GM21528 (cell line): ENCODE data around the gene PCBP4.

Experiments used
- ATAC-seq: cut with Tn5 transposase; IDR thresholded peaks from one replicate; pipeline ENCODE4 v1.9.1; 2021; ENCODE audit warnings: mild to moderate bottlenecking, moderate library complexity; ENCODE audit not compliant: unreplicated experiment, low FRiP score

The PCBP4 gene

DNA sequence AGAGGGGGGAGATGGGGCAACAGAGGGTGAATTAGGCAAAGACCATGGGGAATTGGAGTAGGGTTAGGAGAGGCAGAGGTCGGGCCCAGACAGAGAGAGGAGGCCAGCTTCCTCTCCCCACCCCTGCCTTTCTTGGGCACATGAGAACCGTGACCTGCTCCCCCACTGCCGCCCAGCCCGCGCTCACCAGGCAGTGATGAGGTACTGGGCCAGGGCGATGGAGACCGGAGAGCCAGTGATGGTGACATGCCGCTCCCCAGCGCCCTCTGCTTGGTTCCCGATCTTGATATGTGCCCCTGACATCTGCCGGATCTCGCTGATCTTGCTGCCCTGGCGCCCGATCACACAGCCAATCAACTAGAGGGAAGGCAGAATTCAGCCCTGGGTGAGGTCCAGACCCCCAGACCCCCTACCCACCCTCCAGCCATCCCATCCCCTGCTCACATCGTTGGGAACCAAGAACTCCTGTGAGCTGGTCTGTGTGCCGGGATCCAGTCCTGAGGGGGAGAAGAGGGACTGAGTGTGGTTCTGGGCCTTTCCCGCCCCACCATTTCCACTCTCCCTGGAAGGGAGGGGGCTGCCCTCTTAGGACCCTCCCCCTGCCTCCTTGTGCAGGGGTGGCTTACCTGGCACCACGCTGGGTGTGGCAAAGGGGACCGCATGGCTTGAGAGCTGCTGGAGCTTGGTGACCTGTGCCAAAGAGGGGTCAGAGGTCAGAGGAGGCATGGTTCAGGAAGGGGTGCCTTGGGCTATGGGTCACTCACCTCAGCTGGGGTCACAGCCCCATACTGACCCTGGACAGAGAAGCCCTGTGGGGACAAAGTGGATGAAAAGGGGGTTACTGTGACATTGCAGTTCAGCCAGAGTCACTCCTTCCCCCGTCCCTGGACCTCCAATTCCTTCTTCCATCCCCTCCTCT, 8.4 kb downstream of the PCBP4 start:
- no peak for ATAC-seq

DNA sequence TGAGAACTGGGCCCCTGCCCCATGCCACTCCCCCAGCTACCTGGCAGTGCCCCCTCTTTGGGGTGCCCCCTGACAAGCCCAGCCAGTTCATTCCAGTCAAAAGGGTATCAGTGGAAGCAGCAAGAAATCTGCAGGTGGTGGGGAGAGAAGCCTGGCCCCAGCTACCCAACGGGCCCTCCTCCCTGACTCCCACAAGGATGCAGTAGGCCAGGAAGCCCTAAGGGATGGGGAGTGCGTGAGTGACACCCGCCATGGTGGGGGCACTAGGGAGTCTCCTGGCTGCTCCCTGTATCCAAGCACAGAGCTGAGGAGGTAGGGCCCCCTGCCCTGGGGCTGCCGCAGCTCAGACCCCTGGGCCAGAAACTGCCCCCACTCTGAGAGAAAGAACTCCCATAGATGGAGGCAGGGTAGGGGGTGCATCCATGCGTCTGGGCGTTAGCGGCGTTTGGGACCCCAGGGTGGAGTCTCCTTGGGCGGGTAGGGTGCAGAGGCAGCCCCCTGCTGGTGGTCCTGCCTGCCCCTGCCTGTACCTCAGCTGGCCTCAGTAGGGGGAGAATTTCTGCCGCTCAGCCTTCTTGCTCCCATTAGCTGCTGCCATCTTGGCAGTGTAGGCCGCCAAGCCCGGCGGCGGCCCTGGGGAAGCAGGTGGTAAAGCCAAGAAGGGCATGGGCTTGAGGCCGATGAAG, 9.6 kb downstream of the PCBP4 start:
- ATAC-seq, result no peak

DNA sequence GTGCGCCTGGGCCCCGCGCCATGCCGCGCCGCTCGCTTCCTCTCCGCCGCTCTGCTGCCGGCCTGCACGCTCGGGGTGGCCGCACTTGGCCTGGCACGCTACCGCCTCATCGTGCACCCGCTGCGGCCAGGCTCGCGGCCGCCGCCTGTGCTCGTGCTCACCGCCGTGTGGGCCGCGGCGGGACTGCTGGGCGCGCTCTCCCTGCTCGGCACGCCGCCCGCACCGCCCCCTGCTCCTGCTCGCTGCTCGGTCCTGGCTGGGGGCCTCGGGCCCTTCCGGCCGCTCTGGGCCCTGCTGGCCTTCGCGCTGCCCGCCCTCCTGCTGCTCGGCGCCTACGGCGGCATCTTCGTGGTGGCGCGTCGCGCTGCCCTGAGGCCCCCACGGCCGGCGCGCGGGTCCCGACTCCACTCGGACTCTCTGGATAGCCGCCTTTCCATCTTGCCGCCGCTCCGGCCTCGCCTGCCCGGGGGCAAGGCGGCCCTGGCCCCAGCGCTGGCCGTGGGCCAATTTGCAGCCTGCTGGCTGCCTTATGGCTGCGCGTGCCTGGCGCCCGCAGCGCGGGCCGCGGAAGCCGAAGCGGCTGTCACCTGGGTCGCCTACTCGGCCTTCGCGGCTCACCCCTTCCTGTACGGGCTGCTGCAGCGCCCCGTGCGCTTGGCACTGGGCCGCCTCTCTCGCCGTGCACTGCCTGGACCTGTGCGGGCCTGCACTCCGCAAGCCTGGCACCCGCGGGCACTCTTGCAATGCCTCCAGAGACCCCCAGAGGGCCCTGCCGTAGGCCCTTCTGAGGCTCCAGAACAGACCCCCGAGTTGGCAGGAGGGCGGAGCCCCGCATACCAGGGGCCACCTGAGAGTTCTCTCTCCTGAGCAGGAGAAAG, 11.1 kb downstream of the PCBP4 start:
- ATAC-seq, result no peak

DNA sequence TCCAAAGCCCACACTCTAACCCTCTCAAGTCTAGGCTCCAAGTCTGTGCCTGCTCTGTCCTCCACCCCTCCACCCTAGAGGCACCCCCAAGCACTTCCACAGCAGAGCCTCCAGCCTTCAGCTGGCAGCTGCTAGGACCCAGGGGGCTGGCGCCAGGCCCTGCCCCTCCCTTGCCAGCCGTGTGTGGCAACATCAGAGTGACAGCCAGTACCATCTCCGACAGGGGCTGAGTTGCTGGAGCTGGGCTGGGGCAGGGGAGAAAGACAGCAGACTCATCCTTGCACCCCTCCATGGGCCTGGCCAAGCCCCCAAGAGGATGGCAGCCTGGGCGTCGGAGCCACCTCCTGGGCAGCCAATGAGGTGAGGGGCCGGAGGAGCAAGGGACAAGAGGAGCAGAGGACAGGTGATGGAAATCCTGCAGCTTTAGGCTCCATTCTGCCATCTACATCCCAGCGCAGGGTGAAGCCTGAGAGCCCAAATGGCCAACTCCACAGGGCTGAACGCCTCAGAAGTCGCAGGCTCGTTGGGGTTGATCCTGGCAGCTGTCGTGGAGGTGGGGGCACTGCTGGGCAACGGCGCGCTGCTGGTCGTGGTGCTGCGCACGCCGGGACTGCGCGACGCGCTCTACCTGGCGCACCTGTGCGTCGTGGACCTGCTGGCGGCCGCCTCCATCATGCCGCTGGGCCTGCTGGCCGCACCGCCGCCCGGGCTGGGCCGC, 11.9 kb downstream of the PCBP4 start, which contains the start of gene GPR62:
TSS of gene GPR62 (plus strand) at position 207 of the 718 bp plus-strand sequence. CDS start at position 479, 272 bp downstream.
- no peak for ATAC-seq

DNA sequence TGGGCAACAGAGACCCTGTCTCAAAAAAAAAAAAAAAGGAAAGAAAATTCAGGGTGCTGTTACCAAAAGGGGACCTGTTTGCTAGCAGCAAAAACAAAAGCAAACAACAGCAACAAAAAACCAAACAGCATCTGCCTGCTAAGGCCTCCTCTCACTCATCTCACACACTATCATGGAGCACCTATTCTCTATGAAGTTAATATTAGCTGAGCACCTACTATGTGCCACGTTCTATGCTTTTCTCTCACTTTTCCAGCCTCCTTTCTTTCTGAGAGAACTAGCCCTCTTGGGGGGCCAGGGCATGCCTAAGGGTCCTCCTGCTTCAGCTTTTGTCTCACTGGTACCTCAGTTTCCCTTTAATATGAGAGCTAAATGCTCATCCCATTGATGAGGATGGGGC, 12.5 kb downstream of the PCBP4 start:
- no peak for ATAC-seq

DNA sequence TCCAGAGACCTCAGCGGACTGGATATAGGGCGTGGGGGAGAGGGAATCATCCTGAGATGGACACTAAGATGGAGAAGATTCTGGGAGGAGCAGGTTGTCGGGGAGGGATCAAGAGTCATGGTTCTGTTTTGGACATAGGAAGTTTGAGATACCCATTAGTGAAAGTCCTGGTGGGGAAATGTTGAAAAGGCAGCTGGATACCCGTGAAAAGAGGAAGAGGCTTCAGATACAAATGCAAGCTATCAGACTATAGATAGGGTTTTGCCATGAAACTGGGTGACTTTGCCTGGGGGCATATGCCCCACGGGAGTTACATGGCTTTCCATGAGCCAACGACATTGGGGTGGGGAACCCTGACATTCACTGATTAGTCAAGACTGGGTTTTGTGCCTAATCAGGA, 13.1 kb downstream of the PCBP4 start:
- no peak for ATAC-seq

DNA sequence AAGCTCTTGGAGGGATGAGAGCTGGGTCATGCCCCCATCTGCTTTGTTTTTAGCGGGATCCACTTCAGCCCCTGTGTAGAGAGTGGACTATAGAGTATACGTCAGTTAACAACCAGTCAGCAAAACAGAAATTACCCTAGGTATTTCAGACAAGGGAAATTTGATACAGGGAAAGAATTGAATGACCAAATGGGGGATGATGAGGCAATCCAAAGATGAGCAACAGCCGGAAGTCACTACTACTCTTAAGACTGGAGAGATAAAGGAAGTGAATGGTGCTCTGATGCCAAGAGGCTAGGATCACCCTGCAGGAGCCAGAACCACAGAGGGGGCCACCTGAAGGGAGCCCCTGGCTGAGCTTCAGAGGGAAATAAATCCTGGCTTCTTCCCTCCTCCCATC, 13.8 kb downstream of the PCBP4 start:
- no peak for ATAC-seq

DNA sequence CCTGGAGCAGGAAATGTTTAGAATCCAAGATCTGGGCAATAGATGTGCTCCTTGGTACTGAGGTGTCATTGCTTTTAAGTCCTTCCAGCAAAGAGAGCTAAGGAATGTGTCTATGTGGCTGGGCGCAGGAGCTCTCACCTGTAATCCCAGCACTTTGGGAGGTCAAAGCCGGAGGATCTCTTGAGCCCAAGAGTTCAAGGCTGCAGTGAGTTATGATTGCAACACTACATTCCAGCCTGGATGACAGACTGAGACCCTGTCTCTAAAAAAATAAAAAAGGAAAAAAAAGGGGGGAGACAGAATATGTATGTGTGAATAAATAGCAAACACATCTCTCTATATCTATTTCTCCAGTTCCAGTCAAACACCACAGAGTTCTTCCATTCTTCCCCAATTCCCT, 16.4 kb downstream of the PCBP4 start:
- no peak for ATAC-seq

DNA sequence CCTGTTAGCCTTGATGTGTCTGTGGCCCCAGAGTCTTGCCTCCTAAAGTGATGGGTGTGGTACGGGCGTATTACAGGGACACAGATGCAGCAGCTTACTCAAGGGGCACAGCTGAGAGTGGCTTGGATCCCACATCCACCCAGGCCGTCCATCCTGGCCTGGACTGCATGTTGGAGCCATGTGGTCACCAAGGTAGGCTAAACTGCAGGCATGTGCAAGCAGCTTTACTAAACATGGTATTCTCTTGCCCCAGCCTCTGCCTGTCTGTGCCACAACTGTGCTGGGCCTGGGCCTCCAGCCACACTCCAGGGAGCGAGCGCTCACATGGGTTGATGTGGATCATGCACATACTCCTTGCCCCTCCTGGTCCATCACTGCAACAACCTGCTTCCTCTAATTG, 18.1 kb downstream of the PCBP4 start:
- ATAC-seq, result no peak

DNA sequence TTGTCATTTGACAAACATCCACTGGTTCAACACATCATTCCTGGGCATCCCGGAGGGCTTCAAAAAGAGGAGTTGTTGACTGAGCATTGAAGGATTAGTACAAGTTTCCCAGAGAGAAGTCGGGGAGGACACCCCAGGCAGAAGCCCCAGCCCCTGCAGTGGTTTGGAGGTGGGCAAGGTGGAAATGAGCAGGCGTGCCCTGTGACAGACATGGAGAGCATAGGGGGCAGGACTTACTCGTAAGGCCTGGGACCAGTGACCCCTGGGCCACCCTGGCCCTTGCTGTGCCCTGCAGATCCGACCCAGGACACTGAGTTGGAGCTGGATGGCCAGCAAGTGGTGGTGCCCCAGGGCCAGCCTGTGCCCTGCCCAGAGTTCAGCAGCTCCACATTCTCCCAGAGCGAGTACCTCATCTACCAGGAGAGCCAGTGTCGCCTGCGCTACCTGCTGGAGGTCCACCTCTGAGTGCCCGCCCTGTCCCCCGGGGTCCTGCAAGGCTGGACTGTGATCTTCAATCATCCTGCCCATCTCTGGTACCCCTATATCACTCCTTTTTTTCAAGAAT, 19.2 kb downstream of the PCBP4 start:
- no peak for ATAC-seq

DNA sequence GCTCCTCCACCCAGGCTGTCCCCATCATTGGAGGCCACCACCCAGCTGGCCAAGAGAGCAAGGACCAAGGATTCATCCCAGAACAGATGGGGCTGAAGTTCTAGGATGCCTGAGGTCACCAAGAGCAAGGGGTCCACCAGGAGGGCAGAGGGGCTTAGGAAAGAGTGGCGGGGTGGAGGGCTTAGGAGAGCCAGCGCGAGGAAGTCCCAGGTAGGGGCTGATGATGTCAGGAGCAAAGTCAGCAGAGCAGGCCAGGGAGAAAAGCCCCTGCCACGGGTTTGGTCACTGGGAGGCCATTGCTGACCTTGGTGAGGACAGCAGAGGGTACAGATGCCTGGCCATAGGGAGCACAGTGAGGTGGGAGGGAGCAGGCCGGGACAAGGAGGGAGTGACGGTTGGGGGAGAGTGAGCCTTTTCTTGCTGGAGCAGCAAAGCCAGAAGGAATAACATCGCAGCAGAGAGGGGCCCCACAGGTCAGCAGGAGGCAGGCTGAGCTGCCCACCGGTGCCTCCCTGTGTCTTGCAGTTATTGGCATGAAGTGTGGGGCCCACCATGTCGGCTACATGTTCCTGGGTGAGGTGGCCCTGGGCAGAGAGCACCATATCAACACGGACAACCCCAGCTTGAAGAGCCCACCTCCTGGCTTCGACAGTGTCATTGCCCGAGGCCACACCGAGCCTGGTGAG, 19.9 kb downstream of the PCBP4 start:
- ATAC-seq, result no peak

DNA sequence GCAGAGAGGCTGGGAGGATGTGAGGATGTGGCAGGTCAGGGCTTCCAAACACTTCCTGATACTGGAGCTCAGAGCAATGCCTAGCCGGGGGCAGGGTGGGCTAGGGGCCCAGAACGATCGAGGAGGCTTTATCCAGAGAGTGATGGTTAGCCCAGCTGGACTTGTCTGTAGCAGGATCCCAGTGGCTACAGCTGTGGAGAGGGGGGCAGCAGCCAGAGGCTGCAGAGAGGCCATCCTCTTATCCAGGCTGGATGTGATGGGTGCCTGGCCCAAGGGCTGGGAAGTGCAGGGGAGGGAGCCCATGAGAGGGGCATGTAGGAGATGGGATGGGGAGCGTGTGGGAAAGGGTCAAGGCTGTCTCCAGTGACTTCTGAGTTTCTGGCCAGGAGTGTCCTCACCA, 20.5 kb downstream of the PCBP4 start:
- ATAC-seq, result no peak

DNA sequence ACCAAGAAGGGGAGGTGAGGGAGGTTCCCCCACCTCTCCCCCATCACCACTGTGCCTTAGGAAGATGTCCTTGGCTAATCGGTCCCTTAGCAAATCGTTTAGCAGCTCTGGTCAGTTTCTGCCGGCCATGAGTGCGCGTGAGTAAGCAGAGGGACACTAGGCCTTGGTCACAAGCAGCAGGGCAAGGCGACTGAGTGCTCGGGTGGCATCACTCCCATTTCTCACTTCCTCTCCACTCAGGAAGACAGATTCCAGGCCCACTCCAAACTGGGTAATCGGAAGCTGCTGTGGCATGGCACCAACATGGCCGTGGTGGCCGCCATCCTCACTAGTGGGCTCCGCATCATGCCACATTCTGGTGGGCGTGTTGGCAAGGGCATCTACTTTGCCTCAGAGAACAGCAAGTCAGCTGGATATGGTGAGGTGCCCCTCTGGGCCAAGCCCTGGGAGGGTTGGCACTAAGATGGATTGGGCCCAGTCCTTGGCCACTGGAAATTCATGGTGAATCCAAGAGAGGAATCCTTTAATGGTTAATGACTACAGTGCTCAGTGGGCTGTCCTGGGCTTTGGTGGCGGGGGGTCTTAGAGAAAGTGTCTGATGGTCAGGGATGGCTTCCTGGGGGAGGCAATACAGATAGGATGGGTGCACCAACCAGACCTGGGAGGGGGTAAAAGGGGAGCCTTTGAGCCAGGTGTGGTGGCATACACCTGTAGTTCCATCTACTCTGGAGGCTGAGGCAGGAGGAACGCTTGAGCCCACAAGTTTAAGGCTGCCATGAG, 21.1 kb downstream of the PCBP4 start:
- no peak for ATAC-seq

DNA sequence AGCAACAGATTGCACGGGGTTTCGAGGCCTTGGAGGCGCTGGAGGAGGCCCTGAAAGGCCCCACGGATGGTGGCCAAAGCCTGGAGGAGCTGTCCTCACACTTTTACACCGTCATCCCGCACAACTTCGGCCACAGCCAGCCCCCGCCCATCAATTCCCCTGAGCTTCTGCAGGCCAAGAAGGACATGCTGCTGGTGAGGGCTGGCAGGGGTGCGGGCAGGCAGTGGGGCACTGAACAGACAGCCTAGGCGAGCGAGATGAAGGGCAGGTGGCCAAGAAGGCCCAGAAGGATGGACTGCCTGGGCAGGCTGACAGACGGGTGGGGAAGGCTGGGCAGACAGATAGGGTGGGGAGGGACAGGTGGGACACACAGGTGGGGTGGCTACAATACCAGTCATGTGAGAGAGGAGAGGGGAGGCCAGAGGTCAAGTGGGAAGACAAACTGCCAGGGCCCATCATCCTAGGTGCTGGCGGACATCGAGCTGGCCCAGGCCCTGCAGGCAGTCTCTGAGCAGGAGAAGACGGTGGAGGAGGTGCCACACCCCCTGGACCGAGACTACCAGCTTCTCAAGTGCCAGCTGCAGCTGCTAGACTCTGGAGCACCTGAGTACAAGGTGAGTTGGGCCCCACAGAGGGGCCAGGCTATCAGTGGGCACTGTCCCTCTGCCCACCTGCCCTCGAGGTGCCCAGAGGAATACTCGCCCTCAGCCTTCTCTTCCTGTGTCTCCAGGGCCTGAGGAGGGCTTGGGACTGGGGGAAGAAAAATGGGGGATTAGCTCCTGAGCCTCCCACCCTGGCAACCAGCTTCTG, 22.0 kb downstream of the PCBP4 start:
- ATAC-seq, result no peak

DNA sequence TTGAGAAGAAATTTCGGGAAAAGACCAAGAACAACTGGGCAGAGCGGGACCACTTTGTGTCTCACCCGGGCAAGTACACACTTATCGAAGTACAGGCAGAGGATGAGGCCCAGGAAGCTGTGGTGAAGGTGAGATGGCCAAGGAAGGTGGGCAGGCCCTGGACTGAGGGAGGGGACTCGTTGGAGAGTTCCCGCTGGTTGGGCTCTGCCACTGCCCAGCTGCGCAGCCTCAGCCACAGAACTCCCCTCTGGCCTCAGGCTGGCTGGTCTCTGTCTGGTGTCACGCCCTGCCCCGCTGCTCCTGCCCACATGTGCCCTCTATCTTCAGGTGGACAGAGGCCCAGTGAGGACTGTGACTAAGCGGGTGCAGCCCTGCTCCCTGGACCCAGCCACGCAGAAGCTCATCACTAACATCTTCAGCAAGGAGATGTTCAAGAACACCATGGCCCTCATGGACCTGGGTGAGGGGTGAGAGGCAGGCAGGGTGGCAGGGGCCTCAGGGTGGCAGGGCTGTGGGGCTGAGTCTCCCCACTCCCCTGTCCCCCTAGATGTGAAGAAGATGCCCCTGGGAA, 22.7 kb downstream of the PCBP4 start:
- ATAC-seq, result no peak

DNA sequence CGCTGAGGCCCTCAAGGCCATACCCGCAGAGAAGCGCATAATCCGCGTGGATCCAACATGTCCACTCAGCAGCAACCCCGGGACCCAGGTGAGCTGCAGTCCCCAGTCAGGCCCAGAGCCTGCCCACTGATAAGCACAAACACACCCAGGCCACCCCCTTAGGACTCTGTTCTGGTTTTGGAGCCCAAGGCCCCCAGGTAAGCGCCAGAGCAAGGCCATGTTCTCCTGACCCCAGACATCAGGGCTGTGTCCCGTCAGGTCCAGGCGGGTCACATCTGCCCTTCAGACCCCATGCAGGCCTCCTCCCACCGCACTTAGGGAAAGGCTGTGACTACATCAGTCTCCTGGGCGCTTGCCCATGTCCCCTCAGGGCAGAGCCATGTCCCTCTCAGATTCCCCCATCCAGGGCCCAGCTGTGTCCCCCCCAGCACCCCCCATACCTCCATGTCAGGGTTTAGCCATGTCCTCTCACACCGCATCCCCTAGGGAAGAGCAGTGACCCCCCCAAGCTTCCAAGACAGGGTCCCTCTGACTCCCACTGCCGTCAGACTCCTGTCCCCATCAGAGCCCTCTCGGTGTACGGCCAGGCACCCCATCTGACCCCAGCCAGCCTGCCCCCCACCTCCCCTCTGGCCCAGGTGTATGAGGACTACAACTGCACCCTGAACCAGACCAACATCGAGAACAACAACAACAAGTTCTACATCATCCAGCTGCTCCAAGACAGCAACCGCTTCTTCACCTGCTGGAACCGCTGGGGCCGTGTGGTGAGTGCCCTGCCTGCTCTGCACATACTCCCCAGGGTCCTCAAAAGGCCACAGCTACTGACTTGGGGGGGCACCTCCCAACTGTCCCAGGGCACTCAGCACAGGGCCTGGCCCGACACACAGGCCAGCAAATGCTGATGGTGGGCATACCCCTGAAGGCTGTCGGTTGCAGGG, 23.5 kb downstream of the PCBP4 start:
- no peak for ATAC-seq
